K562 (cell line): ENCODE measurements around the gene LRRC31. TPM values are rescaled to one million over a fixed set of nuclear protein-coding genes. Genes with fewer than 3 reads are reported as not detected.

ENCODE experiments used
- ATAC-seq: fragments of 200-7000 bp; cut with Tn5 transposase; 3 replicates; pipeline ENCODE4 v1.9.1; 2020; ENCODE audit warnings: moderate library complexity
- BruUV-seq: library from RNA; stranded (reverse); fragments of 400-500 nt; replicated peaks from 2 replicates; lab custom pipeline; 2021; lab: Mats Ljungman, UMichigan
- CTCF ChIA-PET: fragments of 300-600 bp; formaldehyde crosslinking; extraction: SDS; loops from one replicate; lab custom pipeline; 2021; ENCODE audit warnings: low intra/inter-chr PET ratio; lab: Yijun Ruan, JAX
- POLR2A ChIA-PET: fragments of 300-600, 350-650 bp; sonication (Branson Sonifier 250); formaldehyde crosslinking; extraction: SDS; loops from one replicate; lab custom pipeline; 2021; ENCODE audit warnings: antibody characterized with exemption, inconsistent platforms; lab: Yijun Ruan, JAX
- DNase-seq, 4 experiments: peaks; one replicate each; pipeline versions ENCODE4 v3.0.0 to v3.0.0-alpha.2; 2011 to 2018; ENCODE audit warnings: low spot score in 3 of 4, mixed read lengths in 3 of 4; ENCODE audit errors: extremely low read depth in 1 of 4
- FAIRE-seq: peaks from 2 replicates; lab custom pipeline; 2011; peaks lifted over from hg19 to GRCh38; lab: Jason Lieb, UNC
- H2AFZ ChIP-seq: 2 replicates; pipeline ENCODE4 v1.6.0; 2011; ENCODE audit warnings: low read depth, low read length, control low read depth, inconsistent platforms
- H3K27ac ChIP-seq: fragments of 200-600 bp; 3 replicates; pipeline ENCODE4 v1.8.0; 2011; ENCODE audit warnings: low read depth, mild to moderate bottlenecking, control low read depth, inconsistent platforms, low read length, moderate library complexity, mixed read lengths; ENCODE audit errors: extremely low read depth
- H3K27me3 ChIP-seq, 2 experiments: fragments of 300-600 bp in 1 of 2; 2 replicates in 1 of 2; 3 replicates in 1 of 2; pipeline versions ENCODE4 v1.6.0 to v1.8.0; 2011; ENCODE audit warnings: inconsistent platforms in 2 of 2, low read length in 2 of 2, mild to moderate bottlenecking in 1 of 2, mixed read lengths in 1 of 2, moderate library complexity in 1 of 2; ENCODE audit not compliant: control insufficient read depth in 2 of 2, insufficient read depth in 2 of 2
- H3K36me3 ChIP-seq: fragments of 300-600 bp; 3 replicates; pipeline ENCODE4 v1.8.0; 2011; ENCODE audit warnings: mild to moderate bottlenecking, low read length, inconsistent platforms; ENCODE audit not compliant: control insufficient read depth, insufficient read depth
- H3K4me1 ChIP-seq, 2 experiments: fragments of 200-600 bp in 1 of 2; replicated peaks in 1 of 2; 2 replicates in 1 of 2; 3 replicates in 1 of 2; pipeline versions ENCODE4 v1.5.1 to v1.8.0; 2011; ENCODE audit warnings: inconsistent platforms in 2 of 2, low read length in 2 of 2, mild to moderate bottlenecking in 1 of 2, mixed read lengths in 1 of 2, moderate library complexity in 1 of 2; ENCODE audit not compliant: control insufficient read depth in 2 of 2, insufficient read depth in 2 of 2
- H3K4me2 ChIP-seq: 2 replicates; pipeline ENCODE4 v1.6.1; 2011; ENCODE audit warnings: low read length, control low read depth, inconsistent platforms, mixed read lengths; ENCODE audit not compliant: insufficient read depth
- H3K4me3 ChIP-seq: fragments of 200-600 bp; sonication (generic), shearing (Covaris generic); 2 replicates; pipeline ENCODE4 v1.5.1; 2016; ENCODE audit warnings: control low read depth, inconsistent platforms
- H3K79me2 ChIP-seq: fragments of 200-600 bp; 3 replicates; pipeline ENCODE4 v1.8.0; 2011; ENCODE audit warnings: low read length, inconsistent platforms; ENCODE audit not compliant: control insufficient read depth, insufficient read depth
- H3K9ac ChIP-seq, 2 experiments: 2 replicates each; pipeline versions ENCODE4 v1.6.0 to v1.6.1; 2011; ENCODE audit warnings: low read depth in 2 of 2, low read length in 2 of 2, control low read depth in 1 of 2, inconsistent platforms in 1 of 2, mild to moderate bottlenecking in 1 of 2, mixed read lengths in 1 of 2; ENCODE audit not compliant: insufficient read depth in 1 of 2
- H3K9me1 ChIP-seq: one replicate; pipeline ENCODE4 v1.6.0; 2011; ENCODE audit warnings: inconsistent platforms, mild to moderate bottlenecking, low read length, moderate library complexity; ENCODE audit not compliant: control insufficient read depth, insufficient read depth
- H3K9me3 ChIP-seq: replicated peaks from 2 replicates; pipeline ENCODE4 v1.5.1; 2011; ENCODE audit warnings: low read depth, low read length, inconsistent platforms; ENCODE audit not compliant: control insufficient read depth, insufficient read depth
- H4K20me1 ChIP-seq: replicated peaks from 2 replicates; pipeline ENCODE4 v1.6.1; 2011; ENCODE audit warnings: low read length, inconsistent platforms, mixed read lengths; ENCODE audit not compliant: control insufficient read depth, insufficient read depth
- ATF2 ChIP-seq: sonication (generic); formaldehyde crosslinking; IDR thresholded peaks from 2 replicates; pipeline ENCODE4 v1.8.1; 2022; ENCODE audit warnings: missing genetic modification reagents
- CBFA2T2 ChIP-seq: fragments of 450-650 bp; conservative IDR thresholded peaks from 2 replicates; pipeline ENCODE4 v1.6.1; 2017; ENCODE audit warnings: mild to moderate bottlenecking
- ELF1 ChIP-seq: fragments of 200-800 bp; sonication (Bioruptor generic); IDR thresholded peaks from 2 replicates; pipeline ENCODE4 v1.6.1; 2016; ENCODE audit warnings: missing genetic modification characterization, missing compliant biosample characterization
- ESRRA ChIP-seq: fragments of 450-650 bp; IDR thresholded peaks from 2 replicates; pipeline ENCODE4 v1.6.1; 2014; ENCODE audit warnings: low read depth, mild to moderate bottlenecking, moderate library complexity, borderline replicate concordance
- FOXK2 ChIP-seq, 2 experiments: fragments of 450-650 bp; IDR thresholded peaks in 1 of 2; conservative IDR thresholded peaks in 1 of 2; 2 replicates each; pipeline ENCODE4 v1.6.1; 2016; ENCODE audit warnings: low read depth in 2 of 2, mild to moderate bottlenecking in 1 of 2
- IFI16 ChIP-seq: fragments of 250-450 bp; sonication (Bioruptor Pico); IDR thresholded peaks from 2 replicates; pipeline ENCODE4 v2.1.2; 2022; ENCODE audit warnings: mild to moderate bottlenecking, inconsistent platforms
- NR1H2 ChIP-seq: sonication (generic); formaldehyde crosslinking; IDR thresholded peaks from 2 replicates; pipeline ENCODE4 v1.4.0; 2020; ENCODE audit warnings: mild to moderate bottlenecking, missing genetic modification reagents
- RFX5 ChIP-seq: IDR thresholded peaks from 2 replicates; pipeline ENCODE4 v1.6.1; 2011; ENCODE audit warnings: low read depth, mild to moderate bottlenecking, improper control_type of control experiment, low read length
- ZFPM2 ChIP-seq: fragments of 250-450 bp; sonication (Bioruptor Pico); IDR thresholded peaks from 2 replicates; pipeline ENCODE4 v1.5.1; 2022; ENCODE audit warnings: mild to moderate bottlenecking
- ZNF609 ChIP-seq: sonication (generic); formaldehyde crosslinking; IDR thresholded peaks from 2 replicates; pipeline ENCODE4 v1.8.1; 2023; ENCODE audit warnings: missing genetic modification reagents, mild to moderate bottlenecking, borderline replicate concordance
- WGBS: fragments of 100-300 bp; shearing (Covaris generic); methylation state at CpG from one replicate; pipeline ENCODE4 v1.1.6; 2016; ENCODE audit warnings: low coverage, mixed read lengths; ENCODE audit not compliant: insufficient coverage; ENCODE audit errors: missing lambda C conversion rate; 5-methylcytosine and 5-hydroxymethylcytosine counted together
- in situ Hi-C: fragments of 300-500 bp; cut with MboI; formaldehyde crosslinking; loops from 4 replicates; pipeline ENCODE4 v1.15.0; 2018; ENCODE audit warnings: inconsistent platforms, mixed read lengths
- intact Hi-C: fragments of 100-400 bp; cut with micrococcal nuclease; formaldehyde crosslinking; loops from 2 replicates; pipeline ENCODE4 v1.14.2; 2022
- polyA plus RNA-seq, 8 experiments: library from polyadenylated mRNA; depleted of rRNA in 4 of 8; stranded (reverse) in 5 of 8; unstranded in 3 of 8; fragments of >200 nt; fragmentation: Nextera tagmentation in 2 of 8; fragmentation: Illumina TruSeq in 1 of 8; extraction: Ambion mirVana in 2 of 8; extraction: Trizol in 1 of 8; gene quantifications; 2 replicates each; pipeline versions ENCODE4 v1.2.1 to v1.2.3, GENCODE V29; 2011 to 2014; ENCODE audit warnings: inconsistent platforms in 1 of 8, missing spikeins in 1 of 8
- total RNA-seq, 7 experiments: library from RNA; depleted of rRNA in 6 of 7; stranded (reverse); fragments of >200 nt in 6 of 7; fragmentation: Illumina TruSeq in 2 of 7; extraction: Trizol in 2 of 7; gene quantifications; 2 replicates each; pipeline versions ENCODE4 v1.2.1 to v1.2.3, GENCODE V29; 2011 to 2021; ENCODE audit warnings: low replicate concordance in 1 of 7

Gene LRRC31
- total and polyA plus RNA-seq, 9 of the 15 experiments (the other 6 are each of a cell fraction or from before 2014, with no cell fraction given): not detected

GRCh38 chr3:169864270-169864669 is 5.5 kb downstream of the LRRC31 start (continued):
- TF ChIP-seq ZNF609 (CRISPR knock-in tag): no peak

GRCh38 chr3:169863458-169863899 is 6.3 kb downstream of the LRRC31 start:
- intact Hi-C loops (loop anchor here (1.0 to 10.0 kb wide), 6 partner anchors 69 to 549 kb away; partner anchors contain the start of gene SEC62), in situ Hi-C loops (no loop called here)
- Histone ChIP-seq H3K9me3 (no peaks in the 10 kb centered on the region), H3K4me2 (no peak overlapping the region), H3K79me2 (no peaks in the 10 kb centered on the region), H2AFZ (peak overlapping the region; percentile 19; the same call in 1 of the 2 replicates), H3K36me3 (no peaks in the 10 kb centered on the region), H4K20me1 (no peaks in the 10 kb centered on the region), H3K4me1 (no peaks in the 10 kb centered on the region; a peak in 1 of 5 replicates), H3K27ac (no peak overlapping the region), H3K27me3 (no peaks in the 10 kb centered on the region), H3K4me3 (no peak overlapping the region), H3K9me1 (no peaks in the 10 kb centered on the region), H3K9ac (no peak overlapping the region)
- ATAC-seq (peak; percentile 89), DNase-seq (peak; percentile 64 to 86 (median 76)), FAIRE-seq (peak; percentile 90)
- WGBS: under 1% methylated on average over 6 of the region's 6 CpGs
- BruUV-seq: no TSS peak
- CTCF ChIA-PET: interaction anchor here (0.6 to 1.2 kb wide), 6 partner anchors 65 to 948 kb away, joined by 3 to 5 read pairs (median 3); partner anchors contain the start of gene SEC62
- POLR2A ChIA-PET: interaction anchor here (1.6 kb wide), 1 partner anchor 104 kb away, joined by 3 read pairs; no protein-coding TSS in a partner anchor
- no peak for TF ChIP-seq ATF2
- TF ChIP-seq IFI16 (CRISPR knock-in tag): no peak
- TF ChIP-seq ESRRA: peak; percentile 49; the same call in 1 of the 2 replicates
- TF ChIP-seq FOXK2 (conservative IDR thresholded peaks at IDR 0.05 in 1 of 2, IDR thresholded peaks at IDR 0.05 in 1 of 2; ENCODE audit: low read depth in 2 of 2): peak in 1 of 2 experiments; percentile 48; a peak in 2 of 4 replicates
- TF ChIP-seq CBFA2T2: no peak
- TF ChIP-seq ELF1 (tag): no peak
- TF ChIP-seq ZFPM2 (CRISPR knock-in tag): no peak
- TF ChIP-seq RFX5: no peak
- TF ChIP-seq NR1H2 (CRISPR knock-in tag): no peak
